Nephron (organoid): ENCODE data around the gene SLC25A19.
A peak's percentile ranks its signal among the peaks of the same experiment; 100 is the strongest.

Experiments
- H3K27ac Mint-ChIP-seq, 3 experiments: 2 replicates each; pipeline ENCODE4 v1.8.0; 2020; ENCODE audit warnings: mixed read lengths in 3 of 3, mild to moderate bottlenecking in 2 of 3, moderate library complexity in 1 of 3
- H3K27me3 Mint-ChIP-seq: 2 replicates; pipeline ENCODE4 v1.8.0; 2021; ENCODE audit warnings: low read depth, mild to moderate bottlenecking, moderate library complexity, mixed read lengths
- H3K36me3 Mint-ChIP-seq: 2 replicates; pipeline ENCODE4 v1.8.0; 2020; ENCODE audit warnings: low read depth, mixed read lengths
- H3K4me1 Mint-ChIP-seq: 2 replicates; pipeline ENCODE4 v1.8.0; 2020; ENCODE audit warnings: mixed read lengths
- H3K4me3 Mint-ChIP-seq, 3 experiments: 2 replicates each; pipeline ENCODE4 v1.8.0; 2020; ENCODE audit warnings: mild to moderate bottlenecking in 3 of 3, mixed read lengths in 3 of 3, moderate library complexity in 2 of 3
- H3K9me3 Mint-ChIP-seq: 2 replicates; pipeline ENCODE4 v1.8.0; 2020; ENCODE audit warnings: mixed read lengths
- CTCF ChIP-seq, 3 experiments: fragments of 200-600 bp; sonication (generic); IDR thresholded peaks; one replicate each; pipeline ENCODE4 v1.5.0; 2021; ENCODE audit warnings: antibody characterized with exemption in 3 of 3; ENCODE audit not compliant: unreplicated experiment in 3 of 3

Gene SLC25A19

GRCh38 chr17:75271955-75272847 is 17.0 kb downstream of the SLC25A19 start:
- H3K4me1 Mint-ChIP-seq: peaks cover 23% of the 10 kb centered on the region

GRCh38 chr17:75271233-75271954 is 17.8 kb downstream of the SLC25A19 start:
- Mint-ChIP-seq H3K4me3 (peak overlapping the region; percentile 73 to 84 (median 79)), H3K4me1 (peaks cover 28% of the 10 kb centered on the region), H3K9me3 (no peaks in the 10 kb centered on the region), H3K36me3 (peaks cover 6% of the 10 kb centered on the region), H3K27me3 (peaks cover 7% of the 10 kb centered on the region), H3K27ac (no peak overlapping the region)
- peak; percentile 71 to 80 (median 78) for TF ChIP-seq CTCF (IDR thresholded peaks at IDR 0.05; ENCODE audit: unreplicated experiment in 3 of 3)

More at GRCh38 chr17:75271955-75272847, 17.0 kb downstream of the SLC25A19 start:
- no peak for TF ChIP-seq CTCF (IDR thresholded peaks at IDR 0.05; ENCODE audit: unreplicated experiment in 3 of 3)
- H3K36me3 Mint-ChIP-seq: peaks cover under 1% of the 10 kb centered on the region
- H3K27me3 Mint-ChIP-seq: peaks cover 7% of the 10 kb centered on the region
- H3K27ac Mint-ChIP-seq: peak overlapping the region in 1 of 3 experiments; percentile 30
- H3K9me3 Mint-ChIP-seq: no peaks in the 10 kb centered on the region
- H3K4me3 Mint-ChIP-seq: peak overlapping the region; percentile 73 to 84 (median 79)

GRCh38 chr17:75270966-75271232 is 18.3 kb downstream of the SLC25A19 start, which contains the start of gene MIF4GD:
Gene MIF4GD (minus strand): TSS chr17:75271231. CDS start chr17:75270195, 1,036 bp downstream.
- no peak for TF ChIP-seq CTCF (IDR thresholded peaks at IDR 0.05; ENCODE audit: unreplicated experiment in 3 of 3)
- Mint-ChIP-seq H3K9me3 (no peaks in the 10 kb centered on the region), H3K36me3 (peaks cover 9% of the 10 kb centered on the region), H3K4me3 (peak within 1 kb of the TSS; percentile 86 to 93 (median 92)), H3K4me1 (peaks cover 28% of the 10 kb centered on the region), H3K27me3 (peaks cover 7% of the 10 kb centered on the region), H3K27ac (peak within 1 kb of the TSS in 2 of 3 experiments; percentile 79 to 83)

- Mint-ChIP-seq H3K9me3 (no peaks in the 10 kb centered on the region), H3K36me3 (peaks cover 12% of the 10 kb centered on the region), H3K27me3 (peaks cover 7% of the 10 kb centered on the region), H3K4me1 (peaks cover 28% of the 10 kb centered on the region), H3K27ac (peak overlapping the region in 2 of 3 experiments; percentile 79 to 83), H3K4me3 (peak overlapping the region; percentile 86 to 93 (median 92))
- peak in 2 of 3 experiments; percentile 30 to 31 for TF ChIP-seq CTCF (IDR thresholded peaks at IDR 0.05; ENCODE audit: unreplicated experiment in 3 of 3)
These were observed 18.8 kb downstream of the SLC25A19 start for GRCh38 chr17:75270218-75270965.

- H3K27ac Mint-ChIP-seq: peak overlapping the region in 2 of 3 experiments; percentile 59 to 79
- H3K4me3 Mint-ChIP-seq: peak overlapping the region; percentile 86 to 93 (median 92)
- no peaks in the 10 kb centered on the region for H3K9me3 Mint-ChIP-seq
- peaks cover 28% of the 10 kb centered on the region for H3K4me1 Mint-ChIP-seq
- H3K36me3 Mint-ChIP-seq: peaks cover 14% of the 10 kb centered on the region
- peaks cover 7% of the 10 kb centered on the region for H3K27me3 Mint-ChIP-seq
- TF ChIP-seq CTCF (IDR thresholded peaks at IDR 0.05; ENCODE audit: unreplicated experiment in 3 of 3): no peak
These were observed 19.4 kb downstream of the SLC25A19 start for GRCh38 chr17:75269844-75270217.
